IMR-90 (cell line): ENCODE measurements around the gene RAB19. TPM values are rescaled to one million over a fixed set of nuclear protein-coding genes. Genes with fewer than 3 reads are reported as not detected.

Experiments
- ATAC-seq: fragments of 200-7000 bp; cut with Tn5 transposase; 2 replicates; pipeline ENCODE4 v1.9.1; 2020; ENCODE audit warnings: low read depth, mild to moderate bottlenecking, moderate library complexity
- BruUV-seq: library from RNA; stranded (reverse); fragments of 400-500 nt; replicated peaks from 2 replicates; lab custom pipeline; 2021; lab: Mats Ljungman, UMichigan
- CTCF ChIA-PET: fragments of 300-600 bp; formaldehyde crosslinking; extraction: SDS; loops from one replicate; lab custom pipeline; 2021; ENCODE audit warnings: antibody characterized with exemption; lab: Yijun Ruan, JAX
- POLR2A ChIA-PET: fragments of 300-600 bp; sonication (Branson Sonifier 250); formaldehyde crosslinking; loops from one replicate; lab custom pipeline; 2022; ENCODE audit warnings: antibody characterized with exemption; ENCODE audit not compliant: unreplicated experiment; lab: Charles Lee
- DNase-seq: peaks from one replicate; pipeline ENCODE4 v3.0.0; 2013
- H2AFZ ChIP-seq: replicated peaks from 2 replicates; pipeline ENCODE3; 2013; ENCODE audit warnings: low read length, mild to moderate bottlenecking; ENCODE audit not compliant: poor library complexity
- H2AK5ac ChIP-seq: 2 replicates; pipeline ENCODE4 v1.6.1; 2013; ENCODE audit warnings: low read depth, low read length, inconsistent platforms
- H2AK9ac ChIP-seq: replicated peaks from 2 replicates; pipeline ENCODE3; 2013; ENCODE audit warnings: mild to moderate bottlenecking, low read depth, low read length, moderate library complexity; ENCODE audit not compliant: poor library complexity
- H2BK120ac ChIP-seq: 2 replicates; pipeline ENCODE4 v1.6.1; 2013; ENCODE audit warnings: low read depth, low read length, inconsistent platforms
- H2BK15ac ChIP-seq: 3 replicates; pipeline ENCODE4 v1.6.1; 2013; ENCODE audit warnings: low read depth, low read length, inconsistent platforms
- H2BK20ac ChIP-seq: 2 replicates; pipeline ENCODE4 v1.6.1; 2013; ENCODE audit warnings: low read depth, mild to moderate bottlenecking, inconsistent platforms, low read length, moderate library complexity
- H2BK5ac ChIP-seq: 2 replicates; pipeline ENCODE4 v1.6.1; 2013; ENCODE audit warnings: mild to moderate bottlenecking, low read depth, low read length, inconsistent platforms; ENCODE audit not compliant: poor library complexity, severe bottlenecking
- H3K14ac ChIP-seq: replicated peaks from 2 replicates; pipeline ENCODE4 v1.6.1; 2013; ENCODE audit warnings: low read depth, low read length, inconsistent platforms
- H3K18ac ChIP-seq: 2 replicates; pipeline ENCODE4 v1.6.1; 2013; ENCODE audit warnings: low read depth, low read length, control low read depth
- H3K23ac ChIP-seq: 2 replicates; pipeline ENCODE4 v1.6.1; 2013; ENCODE audit warnings: low read depth, low read length, inconsistent platforms
- H3K27ac ChIP-seq: 2 replicates; pipeline ENCODE4 v1.5.1; 2013; ENCODE audit warnings: mild to moderate bottlenecking, control low read depth, low read length; ENCODE audit not compliant: insufficient read depth
- H3K27me3 ChIP-seq: 2 replicates; pipeline ENCODE4 v1.6.1; 2013; ENCODE audit warnings: low read length; ENCODE audit not compliant: control insufficient read depth, insufficient read depth
- H3K36me3 ChIP-seq: 2 replicates; pipeline ENCODE4 v1.6.1; 2013; ENCODE audit warnings: low read length, mixed read lengths; ENCODE audit not compliant: control insufficient read depth, insufficient read depth
- H3K4ac ChIP-seq: 2 replicates; pipeline ENCODE4 v1.6.1; 2013; ENCODE audit warnings: low read depth, low read length, inconsistent platforms
- H3K4me1 ChIP-seq: 2 replicates; pipeline ENCODE4 v1.6.1; 2013; ENCODE audit warnings: low read length, mixed read lengths; ENCODE audit not compliant: control insufficient read depth, insufficient read depth
- H3K4me2 ChIP-seq: 2 replicates; pipeline ENCODE4 v1.6.1; 2013; ENCODE audit warnings: low read depth, mild to moderate bottlenecking, control low read depth, low read length, moderate library complexity
- H3K4me3 ChIP-seq: 2 replicates; pipeline ENCODE4 v1.5.1; 2013; ENCODE audit warnings: low read depth, mild to moderate bottlenecking, control low read depth, low read length, moderate library complexity; ENCODE audit not compliant: insufficient read depth
- H3K56ac ChIP-seq: 2 replicates; pipeline ENCODE4 v1.6.1; 2013; ENCODE audit warnings: low read length, inconsistent platforms; ENCODE audit not compliant: insufficient read depth; ENCODE audit errors: extremely low read depth
- H3K79me1 ChIP-seq, 2 experiments: 2 replicates each; pipeline ENCODE4 v1.6.1; 2013; ENCODE audit warnings: low read length in 2 of 2, inconsistent platforms in 1 of 2, low read depth in 1 of 2
- H3K9ac ChIP-seq: 2 replicates; pipeline ENCODE4 v1.6.1; 2013; ENCODE audit warnings: low read depth, low read length, control low read depth
- H3K9me1 ChIP-seq: 2 replicates; pipeline ENCODE4 v1.6.1; 2013; ENCODE audit warnings: low read length, inconsistent platforms; ENCODE audit not compliant: insufficient read depth
- H3K9me3 ChIP-seq: 2 replicates; pipeline ENCODE4 v1.6.1; 2013; ENCODE audit warnings: low read length; ENCODE audit not compliant: control insufficient read depth, insufficient read depth
- H4K20me1 ChIP-seq: 2 replicates; pipeline ENCODE4 v1.6.1; 2013; ENCODE audit warnings: low read length, inconsistent platforms; ENCODE audit not compliant: insufficient read depth
- H4K5ac ChIP-seq: 2 replicates; pipeline ENCODE4 v1.6.1; 2013; ENCODE audit warnings: mild to moderate bottlenecking, low read depth, low read length, control low read depth
- H4K8ac ChIP-seq, 2 experiments: 2 replicates each; pipeline ENCODE4 v1.6.1; 2013; ENCODE audit warnings: low read depth in 2 of 2, low read length in 2 of 2, control low read depth in 1 of 2, inconsistent platforms in 1 of 2
- H4K91ac ChIP-seq: 2 replicates; pipeline ENCODE4 v1.6.1; 2013; ENCODE audit warnings: low read depth, low read length, inconsistent platforms; ENCODE audit not compliant: insufficient read depth
- CEBPB ChIP-seq: IDR thresholded peaks from 2 replicates; pipeline ENCODE4 v1.6.1; 2012; ENCODE audit warnings: low read depth, low read length, improper control_type of control experiment
- CHD1 ChIP-seq: IDR thresholded peaks from 2 replicates; pipeline ENCODE4 v1.6.1; 2012; ENCODE audit warnings: low read depth, low read length, improper control_type of control experiment
- CTCF ChIP-seq: conservative IDR thresholded peaks from 2 replicates; pipeline ENCODE4 v1.5.1; 2012; ENCODE audit warnings: mild to moderate bottlenecking, low read depth, low read length, improper control_type of control experiment
- ELK1 ChIP-seq: fragments of 150-350 bp; IDR thresholded peaks from 2 replicates; pipeline ENCODE4 v1.6.1; 2016; ENCODE audit warnings: low read depth, mild to moderate bottlenecking, low read length, moderate library complexity, borderline replicate concordance
- FOS ChIP-seq: fragments of 150-350 bp; IDR thresholded peaks from 2 replicates; pipeline ENCODE4 v1.6.1; 2016; ENCODE audit warnings: low read depth, low read length
- MAFK ChIP-seq: IDR thresholded peaks from 2 replicates; pipeline ENCODE4 v1.6.1; 2012; ENCODE audit warnings: low read depth, low read length, improper control_type of control experiment
- MAZ ChIP-seq: IDR thresholded peaks from 2 replicates; pipeline ENCODE4 v1.6.1; 2012; ENCODE audit warnings: low read depth, mild to moderate bottlenecking, low read length, improper control_type of control experiment, moderate library complexity, borderline replicate concordance
- MXI1 ChIP-seq: IDR thresholded peaks from 2 replicates; pipeline ENCODE4 v1.6.1; 2012; ENCODE audit warnings: low read depth, mild to moderate bottlenecking, low read length, moderate library complexity, borderline replicate concordance
- POLR2A ChIP-seq: IDR thresholded peaks from 2 replicates; pipeline ENCODE4 v1.6.1; 2012; ENCODE audit warnings: mild to moderate bottlenecking, low read depth, low read length
- RAD21 ChIP-seq: IDR thresholded peaks from 2 replicates; pipeline ENCODE4 v1.6.1; 2012; ENCODE audit warnings: low read length, improper control_type of control experiment
- RCOR1 ChIP-seq: IDR thresholded peaks from 2 replicates; pipeline ENCODE4 v1.6.1; 2012; ENCODE audit warnings: mild to moderate bottlenecking, low read length, improper control_type of control experiment; ENCODE audit not compliant: insufficient replicate concordance
- RFX5 ChIP-seq: IDR thresholded peaks from 2 replicates; pipeline ENCODE4 v1.8.0; 2012; ENCODE audit warnings: low read depth, mild to moderate bottlenecking, low read length, moderate library complexity
- SMC3 ChIP-seq: fragments of 150-350 bp; IDR thresholded peaks from 2 replicates; pipeline ENCODE4 v1.6.1; 2016; ENCODE audit warnings: low read depth, mild to moderate bottlenecking, antibody characterized with exemption, low read length, moderate library complexity
- USF2 ChIP-seq: fragments of 150-350 bp; IDR thresholded peaks from 2 replicates; pipeline ENCODE4 v1.6.1; 2017; ENCODE audit warnings: mild to moderate bottlenecking, antibody characterized with exemption, low read length, low read depth
- WGBS, 2 experiments: methylation state at CpG; one replicate each; pipeline versions ENCODE4 v1.1.5 to v1.1.7; 2013; ENCODE audit warnings: missing lambda C conversion rate in 2 of 2; ENCODE audit not compliant: insufficient read length in 1 of 2; ENCODE audit errors: extremely low coverage in 2 of 2; 5-methylcytosine and 5-hydroxymethylcytosine counted together
- dilution Hi-C: fragments of 300-500 bp; cut with HindIII; formaldehyde crosslinking; loops from one replicate; pipeline ENCODE4 v1.14.3; 2018; ENCODE audit warnings: low sequenced_read_pairs; ENCODE audit not compliant: unreplicated experiment
- in situ Hi-C: fragments of 300-500 bp; cut with MboI; formaldehyde crosslinking; loops from 3 replicates; pipeline ENCODE4 v1.14.3; 2019; ENCODE audit warnings: low sequenced_read_pairs, inconsistent platforms, mixed read lengths
- intact Hi-C: fragments of 100-400 bp; cut with micrococcal nuclease; formaldehyde crosslinking; loops from 2 replicates; pipeline ENCODE4 v1.10.0; 2022
- polyA plus RNA-seq, 3 experiments: library from polyadenylated mRNA; depleted of rRNA; stranded (reverse); fragments of >200 nt; gene quantifications; 2 replicates each; pipeline ENCODE4 v1.2.3, GENCODE V29; 2012; ENCODE audit warnings: low replicate concordance in 1 of 3
- total RNA-seq: library from RNA; depleted of rRNA; stranded (reverse); fragments of >200 nt; gene quantifications from 2 replicates; pipeline ENCODE4 v1.2.3, GENCODE V29; 2012

RAB19 gene
- total and polyA plus RNA-seq, 2 of the 4 experiments (the other 2 are of a cell fraction) = not detected

GRCh38 chr7:140391634-140392033 lies 12.2 kb upstream of the RAB19 start:
- POLR2A ChIA-PET = no interaction called here

More at GRCh38 chr7:140391634-140392033, 12.2 kb upstream of the RAB19 start:
- H4K91ac ChIP-seq = no peak overlapping the region
- H3K4ac ChIP-seq = no peak overlapping the region
- no TSS peak for BruUV-seq
- H2BK5ac ChIP-seq = no peak overlapping the region
- CTCF ChIA-PET = interaction anchor here (1.0 kb wide), 1 partner anchor 18 kb away, joined by 3 read pairs; no protein-coding TSS in a partner anchor
- no peaks in the 10 kb centered on the region for H3K9me3 ChIP-seq
- H2AK5ac ChIP-seq = no peak overlapping the region
- no peak overlapping the region for H4K5ac ChIP-seq
- no peak overlapping the region for H3K23ac ChIP-seq
- no peak overlapping the region for H4K8ac ChIP-seq
- no peak overlapping the region for H3K9ac ChIP-seq
- no peak overlapping the region for H2BK120ac ChIP-seq
- H3K14ac ChIP-seq = no peak overlapping the region
- H3K4me1 ChIP-seq = peaks cover 4% of the 10 kb centered on the region; the same call in 1 of the 2 replicates
- no peak overlapping the region for H3K27ac ChIP-seq
- no peak overlapping the region for H2AK9ac ChIP-seq
- H3K27me3 ChIP-seq = no peaks in the 10 kb centered on the region
- H3K4me3 ChIP-seq = no peak overlapping the region
- no peak for TF ChIP-seq MAZ
- no peak for TF ChIP-seq FOS
- TF ChIP-seq RCOR1 = no peak
- no peak for TF ChIP-seq RFX5
- TF ChIP-seq MAFK = no peak
- TF ChIP-seq MXI1 = no peak
- no peak for TF ChIP-seq POLR2A
- TF ChIP-seq CHD1 = no peak
- TF ChIP-seq CTCF = no peak
- TF ChIP-seq CEBPB = no peak
- no peak for TF ChIP-seq USF2
- no peak for TF ChIP-seq ELK1
- no peak for TF ChIP-seq SMC3
- no peak for TF ChIP-seq RAD21
- H3K79me1 ChIP-seq = peaks cover 26 to 69% of the 10 kb centered on the region in 2 experiments
- intact Hi-C loops = no loop called here
- dilution Hi-C loops = no loop called here
- no peaks in the 10 kb centered on the region; the same call in 1 of the 2 replicates for H3K36me3 ChIP-seq
- no peak overlapping the region for H2BK15ac ChIP-seq
- peaks cover 4% of the 10 kb centered on the region; the same call in 1 of the 2 replicates for H3K9me1 ChIP-seq
- no peak overlapping the region for H2AFZ ChIP-seq
- no peak for ATAC-seq
- no peak overlapping the region for H2BK20ac ChIP-seq
- in situ Hi-C loops = no loop called here
- DNase-seq = no peak
- H4K20me1 ChIP-seq = peaks cover 78% of the 10 kb centered on the region
- H3K4me2 ChIP-seq = no peak overlapping the region
- H3K56ac ChIP-seq = no peak overlapping the region
- WGBS, 2 experiments = 100% methylated on average over 1 of the region's 1 CpG; no CpG with 5 or more reads in 1 of the 2 experiments
- H3K18ac ChIP-seq = no peak overlapping the region
